IPS-18a (cell line): Measurements from ENCODE around the gene MCL1.
A peak's percentile ranks its signal among the peaks of the same experiment; 100 is the strongest.
"Not testable (repeated sequence)": the region's sequence is repeated elsewhere in the genome, so short reads cannot be mapped to it uniquely, and the experiment has no call there.

Source experiments
- H3K27ac ChIP-seq: one replicate; pipeline ENCODE4 v1.5.1; 2013; ENCODE audit warnings: low read length
- H3K27me3 ChIP-seq: one replicate; pipeline ENCODE4 v1.6.1; 2013; ENCODE audit warnings: mild to moderate bottlenecking, low read length; ENCODE audit not compliant: control insufficient read depth, insufficient read depth
- H3K36me3 ChIP-seq: one replicate; pipeline ENCODE4 v1.6.1; 2013; ENCODE audit warnings: low read depth, low read length; ENCODE audit not compliant: control insufficient read depth
- H3K4me1 ChIP-seq: one replicate; pipeline ENCODE4 v1.6.1; 2013; ENCODE audit warnings: low read depth, low read length; ENCODE audit not compliant: control insufficient read depth
- H3K4me3 ChIP-seq: one replicate; pipeline ENCODE4 v1.5.1; 2013; ENCODE audit warnings: low read length
- H3K9ac ChIP-seq: one replicate; pipeline ENCODE4 v1.6.1; 2013; ENCODE audit warnings: mild to moderate bottlenecking, low read length, moderate library complexity
- H3K9me3 ChIP-seq: one replicate; pipeline ENCODE4 v1.6.1; 2013; ENCODE audit warnings: low read depth, low read length; ENCODE audit not compliant: control insufficient read depth

Gene MCL1

GRCh38 chr1:150598346-150598745 lies 18.9 kb upstream of the MCL1 start:
- not testable (repeated sequence) for H3K9ac ChIP-seq, H3K4me3 ChIP-seq, H3K4me1 ChIP-seq, H3K36me3 ChIP-seq, H3K27ac ChIP-seq, H3K9me3 ChIP-seq, H3K27me3 ChIP-seq

DNA sequence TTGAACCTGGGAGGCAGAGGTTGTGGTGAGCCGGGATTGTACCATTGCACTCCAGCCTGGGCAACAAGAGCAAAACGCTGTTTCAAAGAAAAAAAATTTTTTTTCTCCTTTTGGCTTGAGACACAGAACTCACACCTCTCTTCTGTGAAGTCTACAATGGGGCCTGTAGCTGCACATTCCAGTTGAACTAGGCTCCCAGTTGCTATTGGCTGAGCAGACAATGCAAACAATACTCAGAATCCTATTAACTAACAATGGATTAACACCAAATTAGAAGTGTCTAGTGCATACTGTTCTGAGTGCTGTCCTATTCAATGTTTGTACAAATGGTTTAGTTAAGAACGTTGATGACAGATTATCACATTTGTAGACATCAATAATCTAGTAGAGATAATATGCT lies 17.6 kb upstream of the MCL1 start:
- Histone ChIP-seq H3K9me3 (no peaks in the 10 kb centered on the region), H3K27ac (no peak overlapping the region)

DNA sequence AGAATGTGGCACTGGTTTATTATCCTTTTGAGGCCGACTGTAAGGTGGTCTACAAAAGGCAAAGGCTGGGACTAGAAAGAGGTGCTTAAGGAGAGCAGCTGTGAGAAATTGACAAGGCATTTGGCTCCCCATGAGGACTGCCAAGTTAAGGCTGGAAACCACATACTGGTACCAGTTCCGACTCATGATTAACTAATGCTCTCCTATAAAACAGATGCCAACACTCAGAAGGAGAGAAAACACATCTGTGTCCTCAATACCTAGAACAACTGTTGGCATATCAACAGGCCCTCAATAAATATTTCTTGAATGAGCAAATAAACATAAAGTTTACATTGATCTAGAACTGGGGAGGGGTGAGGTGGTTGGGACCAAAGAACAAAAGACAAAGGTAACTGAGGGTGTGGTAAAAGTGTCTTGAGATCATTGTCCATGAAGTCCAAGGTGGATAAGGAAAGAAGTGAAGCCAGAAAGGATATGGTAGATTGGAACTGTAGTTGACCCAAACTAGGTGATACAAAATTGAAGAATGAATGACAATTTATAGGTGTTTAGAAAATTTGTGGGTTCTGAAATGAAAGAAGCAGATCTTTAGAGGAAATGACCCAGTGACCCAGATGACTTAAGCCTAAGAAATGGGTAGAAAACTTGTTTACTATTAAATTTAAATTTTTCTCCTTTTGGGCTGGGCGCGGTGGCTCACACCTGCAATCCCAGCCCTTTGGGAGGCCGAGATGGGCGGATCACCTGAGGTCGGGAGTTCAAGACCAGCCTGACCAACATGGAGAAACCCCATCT lies 16.9 kb upstream of the MCL1 start:
- Histone ChIP-seq H3K36me3 (peaks cover 5% of the 10 kb centered on the region), H3K4me1 (no peaks in the 10 kb centered on the region), H3K9ac (no peak overlapping the region), H3K27me3 (no peaks in the 10 kb centered on the region), H3K4me3 (no peak overlapping the region), H3K27ac (no peak overlapping the region), H3K9me3 (no peaks in the 10 kb centered on the region)

More for the DNA sequence above, 17.6 kb upstream of the MCL1 start:
- Histone ChIP-seq H3K4me1 (no peaks in the 10 kb centered on the region), H3K27me3 (no peaks in the 10 kb centered on the region), H3K4me3 (no peak overlapping the region), H3K9ac (no peak overlapping the region), H3K36me3 (peaks cover 5% of the 10 kb centered on the region)

- no peak overlapping the region for H3K9ac ChIP-seq
- H3K27ac ChIP-seq = no peak overlapping the region
- H3K36me3 ChIP-seq = peaks cover 15% of the 10 kb centered on the region
- H3K4me3 ChIP-seq = no peak overlapping the region
- H3K9me3 ChIP-seq = no peaks in the 10 kb centered on the region
- peaks cover 5% of the 10 kb centered on the region for H3K4me1 ChIP-seq
- no peaks in the 10 kb centered on the region for H3K27me3 ChIP-seq
Observed at GRCh38 chr1:150582371-150582770, 3.0 kb upstream of the MCL1 start.

GRCh38 chr1:150581962-150582361 lies 2.6 kb upstream of the MCL1 start:
- H3K4me1 ChIP-seq, H3K9ac ChIP-seq, H3K4me3 ChIP-seq, H3K9me3 ChIP-seq, H3K27ac ChIP-seq, H3K27me3 ChIP-seq: not testable (repeated sequence)
- H3K36me3 ChIP-seq = peaks cover 19% of the 10 kb centered on the region

- peaks cover 12% of the 10 kb centered on the region for H3K4me1 ChIP-seq
- not testable (repeated sequence) for H3K27me3 ChIP-seq, H3K27ac ChIP-seq, H3K4me3 ChIP-seq, H3K9me3 ChIP-seq, H3K9ac ChIP-seq
- H3K36me3 ChIP-seq = peaks cover 24% of the 10 kb centered on the region
Observed at GRCh38 chr1:150581437-150581836, 2.0 kb upstream of the MCL1 start.

DNA sequence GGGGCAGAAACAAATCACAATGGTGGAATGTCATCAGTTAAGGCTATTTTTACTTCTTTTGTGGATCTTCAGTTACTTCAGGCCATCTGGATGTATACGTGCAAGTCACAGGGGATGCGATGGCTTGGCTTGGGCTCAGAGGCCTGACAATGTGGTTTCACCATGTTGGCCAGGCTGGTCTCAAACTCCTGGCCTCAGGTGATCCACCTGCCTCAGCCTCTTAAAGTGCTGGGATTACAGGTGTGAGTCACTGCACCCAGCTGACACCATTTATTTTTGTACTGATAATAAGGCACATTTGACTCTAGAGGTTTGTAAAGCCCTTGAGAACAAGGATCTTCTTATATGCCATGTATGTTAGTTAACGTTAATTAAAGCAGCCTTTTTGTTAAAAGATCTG lies 1.6 kb upstream of the MCL1 start:
- H3K9me3 ChIP-seq, H3K4me3 ChIP-seq, H3K9ac ChIP-seq, H3K27ac ChIP-seq, H3K27me3 ChIP-seq: not testable (repeated sequence)
- Histone ChIP-seq H3K36me3 (peaks cover 29% of the 10 kb centered on the region), H3K4me1 (peaks cover 16% of the 10 kb centered on the region)

DNA sequence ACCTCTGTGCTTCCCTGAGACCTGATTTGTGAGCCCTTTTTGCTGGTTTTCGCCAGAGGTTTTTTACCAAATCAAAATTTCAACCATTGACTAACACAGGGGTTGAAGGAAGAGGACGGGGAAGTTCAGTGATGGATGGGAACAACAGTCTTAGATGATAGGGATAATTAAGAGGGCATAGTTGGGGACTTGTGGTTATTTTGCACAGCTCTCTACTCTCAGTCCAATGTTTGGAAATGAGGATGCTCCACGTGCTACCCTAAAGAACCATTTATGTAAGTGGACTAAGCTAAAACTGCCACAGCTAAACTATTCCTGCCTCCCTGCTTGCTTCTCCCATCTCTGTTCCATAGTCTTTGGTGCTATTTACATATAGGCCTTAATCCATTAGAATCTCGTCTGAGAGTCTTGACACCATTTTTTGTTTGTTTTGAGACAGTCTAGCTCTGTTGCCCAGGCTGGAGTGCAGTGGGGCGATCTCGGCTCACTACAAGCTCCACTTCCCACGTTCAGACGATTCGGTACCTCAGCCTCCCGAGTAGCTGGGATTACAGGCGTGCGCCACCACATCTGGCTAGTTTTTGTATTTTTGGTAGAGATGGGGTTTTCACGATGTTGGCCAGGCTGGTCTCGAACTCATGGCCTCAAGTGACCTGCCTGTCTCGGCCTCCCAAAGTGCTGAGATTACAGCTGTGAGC lies 684 bp upstream of the MCL1 start:
- H3K4me3 ChIP-seq = peak overlapping the region; percentile 94

GRCh38 chr1:150578272-150579109 lies 919 bp downstream of the MCL1 start:
- Histone ChIP-seq H3K9ac (peak overlapping the region; percentile 100), H3K9me3 (no peaks in the 10 kb centered on the region), H3K27me3 (no peaks in the 10 kb centered on the region), H3K36me3 (peaks cover 50% of the 10 kb centered on the region), H3K4me1 (peaks cover 35% of the 10 kb centered on the region), H3K27ac (peak overlapping the region; percentile 97), H3K4me3 (peak overlapping the region; percentile 94)

More for the DNA sequence above, 684 bp upstream of the MCL1 start:
- H3K36me3 ChIP-seq = peaks cover 37% of the 10 kb centered on the region
- H3K9ac ChIP-seq = peak overlapping the region; percentile 100
- H3K27ac ChIP-seq = peak overlapping the region; percentile 93
- peaks cover 25% of the 10 kb centered on the region for H3K4me1 ChIP-seq
- no peaks in the 10 kb centered on the region for H3K27me3 ChIP-seq
- H3K9me3 ChIP-seq = no peaks in the 10 kb centered on the region

GRCh38 chr1:150577557-150578271 lies 1.7 kb downstream of the MCL1 start:
- peak overlapping the region; percentile 97 for H3K27ac ChIP-seq

More at GRCh38 chr1:150577557-150578271, 1.7 kb downstream of the MCL1 start:
- Histone ChIP-seq H3K27me3 (no peaks in the 10 kb centered on the region), H3K36me3 (peaks cover 58% of the 10 kb centered on the region), H3K4me1 (peaks cover 43% of the 10 kb centered on the region), H3K4me3 (peak overlapping the region; percentile 94), H3K9ac (peak overlapping the region; percentile 100), H3K9me3 (no peaks in the 10 kb centered on the region)
